ENCODE data around the gene FBXW11. TPM values are rescaled to one million over a fixed set of nuclear protein-coding genes. Genes with fewer than 3 reads are reported as not detected.

FBXW11 gene
- total RNA-seq, 1 experiment from 2014 or later, result 52.0 TPM

- no TSS peak for BruUV-seq (replicated peaks)
- POLR2A ChIA-PET, result no interaction called here
- Histone ChIP-seq H3K9ac (ENCODE audit: low read length) (no peak overlapping the region), H3K4me1 (ENCODE audit: control insufficient read depth in 1 of 2, insufficient read depth in 2 of 2, low read length in 2 of 2) (no peaks in the 10 kb centered on the region), H3K4me3 (replicated peaks in 1 of 2; ENCODE audit: low read depth in 1 of 2, low read length in 2 of 2) (no peak overlapping the region), H3K27ac (ENCODE audit: low read depth, low read length) (no peak overlapping the region), H3K9me2 (ENCODE audit: insufficient read depth) (no peaks in the 10 kb centered on the region), H4K20me1 (ENCODE audit: insufficient read depth) (no peaks in the 10 kb centered on the region), H3K36me3 (ENCODE audit: control insufficient read depth in 1 of 2, insufficient read depth in 2 of 2, low read length in 2 of 2) (no peaks in the 10 kb centered on the region), H3K27me3 (ENCODE audit: insufficient read depth, low read length) (no peaks in the 10 kb centered on the region), H3K4me2 (ENCODE audit: low read length) (no peak overlapping the region), H2AFZ (ENCODE audit: low read depth, low read length, poor library complexity, severe bottlenecking) (no peak overlapping the region), H3K9me3 (ENCODE audit: control insufficient read depth in 1 of 2, insufficient read depth in 1 of 2, low read depth in 1 of 2, low read length in 2 of 2) (no peaks in the 10 kb centered on the region), H3K79me2 (ENCODE audit: insufficient read depth, low read length) (peaks cover 88% of the 10 kb centered on the region)
- RAD21 ChIA-PET (ENCODE audit: low non-redundant PET in 1 of 2, low total read pairs in 2 of 2, uncharacterized antibody in 2 of 2, unreplicated experiment in 2 of 2), result no interaction called here
- no peak for TF ChIP-seq YY1 (IDR thresholded peaks at IDR 0.05; ENCODE audit: extremely low read depth, insufficient replicate concordance, low read depth, low read length)
- no peak for TF ChIP-seq RAD21 (IDR thresholded peaks at IDR 0.05; ENCODE audit: low read depth)
- no peak for TF ChIP-seq SIN3A (IDR thresholded peaks at IDR 0.05; ENCODE audit: low read depth)
- no peak for TF ChIP-seq REST (IDR thresholded peaks at IDR 0.05; ENCODE audit: low read depth)
- TF ChIP-seq ZNF274 (IDR thresholded peaks at IDR 0.05; ENCODE audit: low read depth, low read length), result no peak
- TF ChIP-seq, protein P1, sequence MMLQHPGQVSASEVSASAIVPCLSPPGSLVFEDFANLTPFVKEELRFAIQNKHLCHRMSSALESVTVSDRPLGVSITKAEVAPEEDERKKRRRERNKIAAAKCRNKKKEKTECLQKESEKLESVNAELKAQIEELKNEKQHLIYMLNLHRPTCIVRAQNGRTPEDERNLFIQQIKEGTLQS (IDR thresholded peaks at IDR 0.05), result no peak
- no peak for TF ChIP-seq CTCF (IDR thresholded peaks at IDR 0.05 in 2 of 3, conservative IDR thresholded peaks at IDR 0.05 in 1 of 3; ENCODE audit: borderline replicate concordance in 1 of 3, insufficient read depth in 1 of 3, low read depth in 2 of 3, low read length in 2 of 3)
- TF ChIP-seq ELF1 (IDR thresholded peaks at IDR 0.05; ENCODE audit: borderline replicate concordance, low read depth), result no peak
- TF ChIP-seq POLR2A (IDR thresholded peaks at IDR 0.05; ENCODE audit: borderline replicate concordance, extremely low read depth, insufficient read depth, insufficient read length), result no peak
- TF ChIP-seq ZBTB33 (IDR thresholded peaks at IDR 0.05; ENCODE audit: extremely low read depth, insufficient replicate concordance, low read length), result no peak
- DNase-seq (ENCODE audit: low read depth, low spot score), result no peak
- intact Hi-C loops (cut with micrococcal nuclease), result no loop called here
- no peak for ATAC-seq
- CTCF ChIA-PET, result interaction anchor here (0.7 kb wide), 1 partner anchor 267 kb away, joined by 3 read pairs; no protein-coding TSS in a partner anchor
These were observed 81.8 kb downstream of the FBXW11 start for GRCh38 chr5:171924493-171925122.
